Chondrocyte (in vitro differentiated cells): ENCODE data around the gene SPOCK3. TPM values are rescaled to one million over a fixed set of nuclear protein-coding genes. Genes with fewer than 3 reads are reported as not detected.
"Not testable (repeated sequence)": the region's sequence is repeated elsewhere in the genome, so short reads cannot be mapped to it uniquely, and the experiment has no call there.

Source experiments
- DNase-seq: peaks from one replicate; pipeline ENCODE4 v3.0.0; 2021; ENCODE audit warnings: mixed read lengths, low spot score
- H3K27ac Mint-ChIP-seq: one replicate; pipeline ENCODE4 v1.8.0; 2021; ENCODE audit warnings: mild to moderate bottlenecking, moderate library complexity, mixed read lengths; ENCODE audit not compliant: unreplicated experiment
- H3K27me3 Mint-ChIP-seq: 2 replicates; pipeline ENCODE4 v1.8.0; 2021; ENCODE audit warnings: low read depth, mixed read lengths
- H3K36me3 Mint-ChIP-seq: 2 replicates; pipeline ENCODE4 v1.8.0; 2021; ENCODE audit warnings: low read depth, mixed read lengths
- H3K4me1 Mint-ChIP-seq: 2 replicates; pipeline ENCODE4 v1.8.0; 2021; ENCODE audit warnings: low read depth, mild to moderate bottlenecking, mixed read lengths
- H3K4me3 Mint-ChIP-seq: one replicate; pipeline ENCODE4 v1.8.0; 2021; ENCODE audit warnings: mild to moderate bottlenecking, moderate library complexity, mixed read lengths; ENCODE audit not compliant: unreplicated experiment
- H3K9me3 Mint-ChIP-seq: 2 replicates; pipeline ENCODE4 v1.8.0; 2021; ENCODE audit warnings: low read depth, mixed read lengths
- total RNA-seq: library from RNA; stranded (reverse); gene quantifications from 3 replicates; pipeline ENCODE4 v1.2.1, GENCODE V29; 2021
- TF ChIP-seq, protein P1 (sequence below): fragments of 200-600 bp; sonication (generic); IDR thresholded peaks from 2 replicates; pipeline ENCODE4 v1.5.0; 2021; ENCODE audit warnings: antibody characterized with exemption, mild to moderate bottlenecking, moderate library complexity

SPOCK3 gene
- total RNA-seq, 1 donor from 2014 or later, result not detected

DNA sequence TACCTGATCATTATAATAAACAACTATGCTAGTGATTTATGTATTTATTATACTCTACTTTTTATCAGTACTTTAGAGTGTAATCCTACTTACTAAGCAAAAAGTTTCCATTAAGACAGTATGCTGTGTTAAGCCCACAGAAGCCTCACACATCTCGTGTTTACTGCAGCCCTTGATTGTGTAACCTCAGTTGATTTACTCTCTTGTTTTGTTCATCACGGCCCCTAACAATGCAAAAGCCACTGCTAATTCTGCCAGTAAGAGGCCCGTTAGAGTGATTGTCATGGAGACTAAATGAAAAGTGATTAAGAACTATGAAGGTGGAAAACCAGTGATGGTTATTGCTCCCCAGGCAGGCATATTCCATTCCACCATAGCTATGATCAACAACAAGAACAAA is 436.2 kb downstream of the SPOCK3 start:
- peaks cover 10% of the 10 kb centered on the region for H3K27me3 Mint-ChIP-seq
- H3K4me1 Mint-ChIP-seq, result no peaks in the 10 kb centered on the region
- no peak overlapping the region for H3K27ac Mint-ChIP-seq
- H3K4me3 Mint-ChIP-seq, result no peak overlapping the region
- TF ChIP-seq, protein P1, sequence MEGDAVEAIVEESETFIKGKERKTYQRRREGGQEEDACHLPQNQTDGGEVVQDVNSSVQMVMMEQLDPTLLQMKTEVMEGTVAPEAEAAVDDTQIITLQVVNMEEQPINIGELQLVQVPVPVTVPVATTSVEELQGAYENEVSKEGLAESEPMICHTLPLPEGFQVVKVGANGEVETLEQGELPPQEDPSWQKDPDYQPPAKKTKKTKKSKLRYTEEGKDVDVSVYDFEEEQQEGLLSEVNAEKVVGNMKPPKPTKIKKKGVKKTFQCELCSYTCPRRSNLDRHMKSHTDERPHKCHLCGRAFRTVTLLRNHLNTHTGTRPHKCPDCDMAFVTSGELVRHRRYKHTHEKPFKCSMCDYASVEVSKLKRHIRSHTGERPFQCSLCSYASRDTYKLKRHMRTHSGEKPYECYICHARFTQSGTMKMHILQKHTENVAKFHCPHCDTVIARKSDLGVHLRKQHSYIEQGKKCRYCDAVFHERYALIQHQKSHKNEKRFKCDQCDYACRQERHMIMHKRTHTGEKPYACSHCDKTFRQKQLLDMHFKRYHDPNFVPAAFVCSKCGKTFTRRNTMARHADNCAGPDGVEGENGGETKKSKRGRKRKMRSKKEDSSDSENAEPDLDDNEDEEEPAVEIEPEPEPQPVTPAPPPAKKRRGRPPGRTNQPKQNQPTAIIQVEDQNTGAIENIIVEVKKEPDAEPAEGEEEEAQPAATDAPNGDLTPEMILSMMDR, result no peak
- DNase-seq, result no peak
- no peaks in the 10 kb centered on the region for H3K36me3 Mint-ChIP-seq
- no peaks in the 10 kb centered on the region for H3K9me3 Mint-ChIP-seq

DNA sequence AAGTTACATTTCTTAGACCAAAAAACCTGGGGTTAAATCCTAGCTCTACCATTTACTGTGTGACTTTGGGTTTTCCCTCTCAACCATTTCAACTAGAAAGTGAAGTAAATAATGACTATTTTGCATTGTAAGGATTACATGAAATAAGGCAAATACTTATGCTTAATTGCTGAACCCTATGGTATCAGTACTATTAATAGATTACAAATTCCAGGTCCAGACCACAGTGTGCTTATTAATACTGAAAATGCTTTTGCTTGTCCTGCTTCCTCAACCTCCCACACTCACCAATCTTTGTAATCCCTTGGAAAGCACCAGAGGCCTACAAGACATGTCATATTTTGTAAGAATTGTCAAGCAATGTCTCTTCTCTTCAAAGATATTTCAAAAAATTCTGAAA is 456.5 kb downstream of the SPOCK3 start:
- Mint-ChIP-seq H3K4me3 (no peak overlapping the region), H3K27me3 (peaks cover 13% of the 10 kb centered on the region), H3K36me3 (no peaks in the 10 kb centered on the region), H3K4me1 (no peaks in the 10 kb centered on the region), H3K9me3 (no peaks in the 10 kb centered on the region), H3K27ac (no peak overlapping the region)
- no peak for DNase-seq
- TF ChIP-seq, protein P1, result no peak

DNA sequence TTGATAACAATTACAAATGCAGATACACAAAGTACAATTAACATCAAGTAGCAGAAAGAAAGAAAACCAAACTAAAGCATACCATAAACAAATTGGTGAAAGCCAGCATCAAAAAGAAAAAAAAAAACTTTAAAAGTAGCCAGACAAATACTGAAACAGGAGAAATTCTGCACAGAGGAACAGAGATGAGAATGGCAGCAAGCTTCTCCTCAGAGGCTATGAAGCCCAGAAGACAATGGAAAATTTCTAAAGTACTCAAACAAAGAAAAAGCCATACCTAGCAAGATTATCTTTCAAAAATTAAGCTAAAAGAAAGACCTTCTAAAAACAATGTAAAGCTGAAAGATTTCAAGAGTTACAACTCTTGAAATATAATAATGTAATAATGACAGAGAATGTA is 471.3 kb downstream of the SPOCK3 start:
- Mint-ChIP-seq H3K27ac (no peak overlapping the region), H3K9me3 (peaks cover 28% of the 10 kb centered on the region), H3K27me3 (no peaks in the 10 kb centered on the region), H3K36me3 (no peaks in the 10 kb centered on the region), H3K4me3 (no peak overlapping the region), H3K4me1 (no peaks in the 10 kb centered on the region)
- DNase-seq, result no peak
- TF ChIP-seq, protein P1, result no peak

DNA sequence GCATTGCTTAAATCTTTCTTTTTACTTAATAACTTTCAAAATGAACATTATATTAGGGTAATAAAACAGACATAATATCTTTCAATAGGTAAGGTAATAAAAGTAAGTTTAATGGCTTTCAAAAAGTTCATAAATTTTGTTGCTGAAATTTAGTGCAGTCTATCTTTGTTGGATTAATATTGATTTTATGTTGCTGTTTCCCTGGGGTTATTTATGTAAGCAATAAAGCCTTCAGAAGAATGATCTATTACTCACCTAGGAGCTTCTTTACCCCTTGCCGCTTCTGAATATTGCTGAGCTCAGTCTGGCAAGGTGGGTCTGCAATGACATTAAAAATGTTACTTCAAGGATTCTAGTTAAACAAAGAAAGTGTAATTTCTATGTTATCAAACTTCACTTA is 492.6 kb downstream of the SPOCK3 start:
- TF ChIP-seq, protein P1, result no peak
- Mint-ChIP-seq H3K27ac (no peak overlapping the region), H3K9me3 (peaks cover 2% of the 10 kb centered on the region), H3K27me3 (no peaks in the 10 kb centered on the region), H3K4me1 (no peaks in the 10 kb centered on the region), H3K4me3 (no peak overlapping the region), H3K36me3 (peaks cover 1% of the 10 kb centered on the region)
- DNase-seq, result no peak

DNA sequence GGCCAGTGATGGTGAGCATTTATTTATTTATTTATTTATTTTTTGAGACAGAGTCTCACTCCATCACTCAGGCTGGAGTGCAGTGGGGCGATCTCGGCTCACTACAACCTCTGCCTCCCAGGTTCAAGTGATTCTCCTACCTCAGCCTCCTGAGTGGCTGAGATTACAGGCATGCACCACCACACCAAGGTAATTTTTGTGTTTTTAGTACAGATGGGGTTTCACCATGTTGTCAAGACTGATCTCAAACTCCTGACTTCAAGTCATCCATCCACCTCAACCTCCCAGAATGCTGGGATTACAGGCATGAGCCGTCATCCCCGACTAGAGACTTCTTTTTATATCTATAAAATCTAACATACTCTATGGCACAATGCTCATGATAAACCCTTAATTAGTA is 495.1 kb downstream of the SPOCK3 start:
- not testable (repeated sequence) for H3K36me3 Mint-ChIP-seq, H3K4me1 Mint-ChIP-seq, H3K27me3 Mint-ChIP-seq, DNase-seq, H3K27ac Mint-ChIP-seq, H3K4me3 Mint-ChIP-seq, H3K9me3 Mint-ChIP-seq

DNA sequence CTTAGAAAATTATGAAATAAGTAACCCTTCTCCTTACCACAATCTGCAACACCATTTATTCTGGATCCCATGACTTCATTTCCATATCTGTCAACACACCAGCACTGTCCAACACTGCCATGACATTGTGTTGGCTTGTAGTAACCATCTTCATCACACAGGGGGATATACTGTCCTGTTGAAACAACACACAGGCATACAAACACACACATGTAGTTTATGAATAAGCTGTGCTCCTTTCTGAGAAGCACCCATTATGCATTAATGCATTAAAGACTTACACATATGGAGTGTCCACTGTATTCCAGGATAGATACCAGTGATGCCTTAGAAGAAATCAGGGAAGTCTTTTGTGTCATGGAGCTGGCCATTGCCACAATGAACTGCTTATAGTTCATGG is 496.9 kb downstream of the SPOCK3 start:
- Mint-ChIP-seq H3K36me3 (no peaks in the 10 kb centered on the region), H3K9me3 (no peaks in the 10 kb centered on the region), H3K4me1 (no peaks in the 10 kb centered on the region), H3K4me3 (no peak overlapping the region), H3K27me3 (peaks cover 1% of the 10 kb centered on the region), H3K27ac (no peak overlapping the region)
- TF ChIP-seq, protein P1, result no peak
- no peak for DNase-seq
